PC-9 (cell line): ENCODE results near the gene H3-3A.

Source experiments
- EZH2 ChIP-seq: fragments of 200-600 bp; sonication (generic); IDR thresholded peaks from 2 replicates; pipeline ENCODE4 v1.8.0; 2017; ENCODE audit warnings: antibody characterized with exemption, low read depth
- TF ChIP-seq, protein P1 (sequence below): fragments of 200-600 bp; sonication (generic); conservative IDR thresholded peaks from 2 replicates; pipeline ENCODE4 v1.6.1; 2017; ENCODE audit warnings: mixed run types, antibody characterized with exemption, mild to moderate bottlenecking, moderate library complexity

DNA sequence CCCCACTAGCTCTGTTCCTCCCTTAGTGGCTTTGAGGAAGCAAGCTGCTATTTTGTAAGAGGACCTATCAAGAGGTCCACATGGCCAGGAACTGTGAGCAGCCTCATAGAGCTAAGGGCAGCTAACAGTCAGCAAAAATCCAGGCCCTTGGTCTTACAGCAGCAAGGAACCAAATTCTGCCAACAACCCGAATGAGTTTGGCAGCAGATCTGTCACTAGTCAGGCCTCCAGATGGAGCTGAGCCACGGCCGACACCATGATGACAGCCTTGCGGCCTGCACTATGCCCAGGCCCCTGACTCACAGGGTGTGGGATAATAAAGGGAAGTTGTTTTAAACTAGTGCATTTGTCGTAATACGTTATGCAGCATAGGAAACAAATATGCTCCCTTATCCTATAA, 28.0 kb upstream of the H3-3A start:
- TF ChIP-seq, protein P1, sequence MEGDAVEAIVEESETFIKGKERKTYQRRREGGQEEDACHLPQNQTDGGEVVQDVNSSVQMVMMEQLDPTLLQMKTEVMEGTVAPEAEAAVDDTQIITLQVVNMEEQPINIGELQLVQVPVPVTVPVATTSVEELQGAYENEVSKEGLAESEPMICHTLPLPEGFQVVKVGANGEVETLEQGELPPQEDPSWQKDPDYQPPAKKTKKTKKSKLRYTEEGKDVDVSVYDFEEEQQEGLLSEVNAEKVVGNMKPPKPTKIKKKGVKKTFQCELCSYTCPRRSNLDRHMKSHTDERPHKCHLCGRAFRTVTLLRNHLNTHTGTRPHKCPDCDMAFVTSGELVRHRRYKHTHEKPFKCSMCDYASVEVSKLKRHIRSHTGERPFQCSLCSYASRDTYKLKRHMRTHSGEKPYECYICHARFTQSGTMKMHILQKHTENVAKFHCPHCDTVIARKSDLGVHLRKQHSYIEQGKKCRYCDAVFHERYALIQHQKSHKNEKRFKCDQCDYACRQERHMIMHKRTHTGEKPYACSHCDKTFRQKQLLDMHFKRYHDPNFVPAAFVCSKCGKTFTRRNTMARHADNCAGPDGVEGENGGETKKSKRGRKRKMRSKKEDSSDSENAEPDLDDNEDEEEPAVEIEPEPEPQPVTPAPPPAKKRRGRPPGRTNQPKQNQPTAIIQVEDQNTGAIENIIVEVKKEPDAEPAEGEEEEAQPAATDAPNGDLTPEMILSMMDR = no peak
- no peak for TF ChIP-seq EZH2
